ENCODE data around the gene CBL.

- TF ChIP-seq POLR2AphosphoS5 (IDR thresholded peaks at IDR 0.05; ENCODE audit: low read depth, low read length) (no peak), POLR2A (IDR thresholded peaks at IDR 0.05; ENCODE audit: low read depth, low read length) (no peak), TAF1 (IDR thresholded peaks at IDR 0.05; ENCODE audit: low read depth, low read length) (no peak), PAX5 (IDR thresholded peaks at IDR 0.05; ENCODE audit: insufficient read depth, low read length, severe bottlenecking) (no peak)
These were observed 3.0 kb downstream of the CBL start for GRCh38 chr11:119209186-119209585.

All from GM12891 (cell line).